HG02943 (cell line): ENCODE data around the gene SLC6A13.
"Not testable (repeated sequence)": the region's sequence is repeated elsewhere in the genome, so short reads cannot be mapped to it uniquely, and the experiment has no call there.

Source experiments
- ATAC-seq: cut with Tn5 transposase; IDR thresholded peaks from one replicate; pipeline ENCODE4 v1.9.1; 2021; ENCODE audit warnings: mild to moderate bottlenecking, low read depth, moderate library complexity; ENCODE audit not compliant: unreplicated experiment

SLC6A13 gene

GRCh38 chr12:218728-219590 is 43.7 kb downstream of the SLC6A13 start:
- ATAC-seq = no peak

- no peak for ATAC-seq
Measured at GRCh38 chr12:218221-218620, 44.4 kb downstream of the SLC6A13 start.

GRCh38 chr12:217029-217428 is 45.6 kb downstream of the SLC6A13 start:
- not testable (repeated sequence) for ATAC-seq

- no peak for ATAC-seq
Measured at GRCh38 chr12:215116-215515, 47.5 kb downstream of the SLC6A13 start.

GRCh38 chr12:214003-214741 is 48.5 kb downstream of the SLC6A13 start, which contains the start of gene SLC6A12:
Gene SLC6A12, minus strand, starts transcription at chr12:214157. Its CDS starts 4,171 bp downstream, at chr12:209986.
- no peak for ATAC-seq

GRCh38 chr12:213527-213932 is 49.1 kb downstream of the SLC6A13 start:
- no peak for ATAC-seq

- no peak for ATAC-seq
Measured at GRCh38 chr12:212715-213526, 49.7 kb downstream of the SLC6A13 start.

GRCh38 chr12:212415-212714 is 50.3 kb downstream of the SLC6A13 start:
- ATAC-seq = no peak

GRCh38 chr12:211639-212414 is 50.8 kb downstream of the SLC6A13 start:
- ATAC-seq = no peak

- no peak for ATAC-seq
Measured at GRCh38 chr12:211142-211465, 51.5 kb downstream of the SLC6A13 start.

GRCh38 chr12:210277-211141 is 52.1 kb downstream of the SLC6A13 start:
- no peak for ATAC-seq

- ATAC-seq = no peak
Measured at GRCh38 chr12:209851-210250, 52.8 kb downstream of the SLC6A13 start.

- no peak for ATAC-seq
Measured at GRCh38 chr12:209246-209645, 53.4 kb downstream of the SLC6A13 start.

GRCh38 chr12:208813-209212 is 53.8 kb downstream of the SLC6A13 start:
- ATAC-seq = no peak

GRCh38 chr12:207804-208203 is 54.8 kb downstream of the SLC6A13 start:
- ATAC-seq = no peak

- no peak for ATAC-seq
Measured at GRCh38 chr12:206746-207440, 55.7 kb downstream of the SLC6A13 start.

- no peak for ATAC-seq
Measured at GRCh38 chr12:205026-205425, 57.6 kb downstream of the SLC6A13 start.

GRCh38 chr12:204261-204678 is 58.4 kb downstream of the SLC6A13 start:
- ATAC-seq = no peak
